ENCODE data around the gene TMEM253.

The TMEM253 gene

GRCh38 chr14:21078287-21078686 is 22.6 kb upstream of the TMEM253 start:
- DNase-seq (ENCODE audit: insufficient read length, low spot score), result no peak
- no peak for FAIRE-seq
- TF ChIP-seq SPI1 (IDR thresholded peaks at IDR 0.05; ENCODE audit: low read depth, low read length), result no peak
- no peak for TF ChIP-seq POU2F2 (IDR thresholded peaks at IDR 0.05; ENCODE audit: low read depth, low read length)
- no peak for TF ChIP-seq POLR2A (IDR thresholded peaks at IDR 0.05; ENCODE audit: low read depth, low read length)
- TF ChIP-seq POLR2AphosphoS5 (IDR thresholded peaks at IDR 0.05; ENCODE audit: low read depth, low read length), result no peak
- TF ChIP-seq TAF1 (IDR thresholded peaks at IDR 0.05; ENCODE audit: low read depth, low read length), result no peak
- TF ChIP-seq PAX5 (IDR thresholded peaks at IDR 0.05; ENCODE audit: insufficient read depth, low read length, severe bottlenecking), result no peak

GRCh38 chr14:21078726-21079125 is 22.1 kb upstream of the TMEM253 start:
- no peak for FAIRE-seq

DNA sequence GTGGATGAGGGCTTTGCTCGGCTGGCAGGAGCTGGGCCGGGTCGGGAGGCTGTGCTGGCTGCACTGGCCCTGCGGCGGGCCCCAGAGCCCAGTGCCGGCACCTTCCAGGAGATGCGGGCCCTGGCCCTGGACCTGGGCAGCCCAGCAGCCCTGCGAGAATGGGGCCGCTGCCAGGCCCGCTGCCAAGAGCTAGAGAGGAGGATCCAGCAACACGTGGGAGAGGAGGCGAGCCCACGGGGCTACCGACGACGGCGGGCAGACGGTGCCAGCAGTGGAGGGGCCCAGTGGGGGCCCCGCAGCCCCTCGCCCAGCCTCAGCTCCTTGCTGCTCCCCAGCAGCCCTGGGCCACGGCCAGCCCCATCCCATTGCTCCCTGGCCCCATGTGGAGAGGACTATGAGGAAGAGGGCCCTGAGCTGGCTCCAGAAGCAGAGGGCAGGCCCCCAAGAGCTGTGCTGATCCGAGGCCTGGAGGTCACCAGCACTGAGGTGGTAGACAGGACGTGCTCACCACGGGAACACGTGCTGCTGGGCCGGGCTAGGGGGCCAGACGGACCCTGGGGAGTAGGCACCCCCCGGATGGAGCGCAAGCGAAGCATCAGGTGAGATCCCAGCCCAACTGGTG is 19.2 kb upstream of the TMEM253 start:
- DNase-seq (ENCODE audit: insufficient read length, low spot score) (no peak), FAIRE-seq (no peak)
- TF ChIP-seq POLR2AphosphoS5 (IDR thresholded peaks at IDR 0.05; ENCODE audit: low read depth, low read length) (no peak), POLR2A (IDR thresholded peaks at IDR 0.05; ENCODE audit: low read depth, low read length) (no peak), POU2F2 (IDR thresholded peaks at IDR 0.05; ENCODE audit: low read depth, low read length) (no peak), PAX5 (IDR thresholded peaks at IDR 0.05; ENCODE audit: insufficient read depth, low read length, severe bottlenecking) (no peak), TAF1 (IDR thresholded peaks at IDR 0.05; ENCODE audit: low read depth, low read length) (no peak)

More at GRCh38 chr14:21078726-21079125, 22.1 kb upstream of the TMEM253 start:
- TF ChIP-seq POU2F2 (IDR thresholded peaks at IDR 0.05; ENCODE audit: low read depth, low read length) (no peak), TAF1 (IDR thresholded peaks at IDR 0.05; ENCODE audit: low read depth, low read length) (no peak), SPI1 (IDR thresholded peaks at IDR 0.05; ENCODE audit: low read depth, low read length) (no peak), PAX5 (IDR thresholded peaks at IDR 0.05; ENCODE audit: insufficient read depth, low read length, severe bottlenecking) (no peak), POLR2A (IDR thresholded peaks at IDR 0.05; ENCODE audit: low read depth, low read length) (no peak), POLR2AphosphoS5 (IDR thresholded peaks at IDR 0.05; ENCODE audit: low read depth, low read length) (no peak)
- DNase-seq (ENCODE audit: insufficient read length, low spot score), result no peak

GRCh38 chr14:21083565-21084325 is 17.1 kb upstream of the TMEM253 start:
- FAIRE-seq (no peak), DNase-seq (ENCODE audit: insufficient read length, low spot score) (no peak)
- no peak for TF ChIP-seq SPI1 (IDR thresholded peaks at IDR 0.05; ENCODE audit: low read depth, low read length)
- TF ChIP-seq TAF1 (IDR thresholded peaks at IDR 0.05; ENCODE audit: low read depth, low read length), result no peak
- TF ChIP-seq PAX5 (IDR thresholded peaks at IDR 0.05; ENCODE audit: insufficient read depth, low read length, severe bottlenecking), result no peak
- no peak for TF ChIP-seq POLR2AphosphoS5 (IDR thresholded peaks at IDR 0.05; ENCODE audit: low read depth, low read length)

DNA sequence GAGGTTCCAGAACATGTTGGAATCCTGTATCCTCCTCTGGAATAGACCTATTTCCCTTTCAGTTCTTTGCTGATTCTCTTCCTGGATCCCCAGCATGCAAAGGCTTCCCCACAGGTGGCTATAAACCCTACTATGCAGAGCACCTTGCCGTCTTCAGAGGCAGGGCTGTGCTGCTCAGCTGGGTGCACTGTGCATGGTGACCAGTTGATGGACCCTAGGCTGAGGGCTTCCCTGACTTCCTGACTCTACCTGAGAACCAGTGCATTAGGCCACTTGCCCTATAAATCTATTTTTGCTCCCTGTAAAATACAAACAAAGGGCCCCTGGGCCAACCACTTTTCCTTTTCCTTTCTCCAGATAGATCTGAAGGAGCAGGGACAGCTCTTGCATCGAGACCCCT is 16.5 kb upstream of the TMEM253 start:
- FAIRE-seq (no peak), DNase-seq (ENCODE audit: insufficient read length, low spot score) (no peak)

GRCh38 chr14:21084998-21085853 is 15.6 kb upstream of the TMEM253 start:
- FAIRE-seq (no peak), DNase-seq (ENCODE audit: insufficient read length, low spot score) (no peak)
- TF ChIP-seq PAX5 (IDR thresholded peaks at IDR 0.05; ENCODE audit: insufficient read depth, low read length, severe bottlenecking) (no peak), POLR2AphosphoS5 (IDR thresholded peaks at IDR 0.05; ENCODE audit: low read depth, low read length) (no peak), POU2F2 (IDR thresholded peaks at IDR 0.05; ENCODE audit: low read depth, low read length) (no peak), SPI1 (IDR thresholded peaks at IDR 0.05; ENCODE audit: low read depth, low read length) (no peak), TAF1 (IDR thresholded peaks at IDR 0.05; ENCODE audit: low read depth, low read length) (no peak), POLR2A (IDR thresholded peaks at IDR 0.05; ENCODE audit: low read depth, low read length) (no peak)

More for the DNA sequence above, 16.5 kb upstream of the TMEM253 start:
- TF ChIP-seq POLR2A (IDR thresholded peaks at IDR 0.05; ENCODE audit: low read depth, low read length) (no peak), POLR2AphosphoS5 (IDR thresholded peaks at IDR 0.05; ENCODE audit: low read depth, low read length) (no peak), SPI1 (IDR thresholded peaks at IDR 0.05; ENCODE audit: low read depth, low read length) (no peak), TAF1 (IDR thresholded peaks at IDR 0.05; ENCODE audit: low read depth, low read length) (no peak), POU2F2 (IDR thresholded peaks at IDR 0.05; ENCODE audit: low read depth, low read length) (no peak), PAX5 (IDR thresholded peaks at IDR 0.05; ENCODE audit: insufficient read depth, low read length, severe bottlenecking) (no peak)

DNA sequence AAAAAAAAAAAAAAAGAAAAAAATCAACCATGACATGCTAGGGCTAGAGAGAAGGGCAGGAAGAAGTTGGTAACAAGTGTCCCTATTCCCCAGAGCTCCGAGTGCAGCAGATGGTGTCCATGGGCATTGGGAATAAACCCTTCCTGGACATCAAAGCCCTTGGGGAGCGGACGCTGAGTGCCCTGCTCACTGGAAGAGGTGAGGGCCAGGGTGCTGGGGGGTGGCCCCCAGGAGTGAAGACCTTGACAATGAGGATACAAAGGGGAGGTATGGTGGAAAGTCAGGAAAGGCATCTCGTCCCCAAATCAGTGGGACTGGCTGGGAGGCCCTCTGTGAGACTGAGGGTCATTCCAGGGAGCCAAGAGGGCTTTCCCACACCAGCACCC is 14.0 kb upstream of the TMEM253 start:
- TF ChIP-seq POU2F2 (IDR thresholded peaks at IDR 0.05; ENCODE audit: low read depth, low read length), result no peak
- TF ChIP-seq POLR2AphosphoS5 (IDR thresholded peaks at IDR 0.05; ENCODE audit: low read depth, low read length), result no peak
- TF ChIP-seq SPI1 (IDR thresholded peaks at IDR 0.05; ENCODE audit: low read depth, low read length), result no peak
- no peak for TF ChIP-seq POLR2A (IDR thresholded peaks at IDR 0.05; ENCODE audit: low read depth, low read length)
- TF ChIP-seq PAX5 (IDR thresholded peaks at IDR 0.05; ENCODE audit: insufficient read depth, low read length, severe bottlenecking), result no peak
- TF ChIP-seq TAF1 (IDR thresholded peaks at IDR 0.05; ENCODE audit: low read depth, low read length), result no peak
- FAIRE-seq (no peak), DNase-seq (ENCODE audit: insufficient read length, low spot score) (no peak)

- FAIRE-seq (no peak), DNase-seq (ENCODE audit: insufficient read length, low spot score) (peak; percentile 67)
- TF ChIP-seq SPI1 (IDR thresholded peaks at IDR 0.05; ENCODE audit: low read depth, low read length), result peak; percentile 68
- no peak for TF ChIP-seq POLR2AphosphoS5 (IDR thresholded peaks at IDR 0.05; ENCODE audit: low read depth, low read length)
Measured at GRCh38 chr14:21087294-21088091, 13.4 kb upstream of the TMEM253 start.
